ENCODE data around the gene GRIA1. TPM values are rescaled to one million over a fixed set of nuclear protein-coding genes. Genes with fewer than 3 reads are reported as not detected.
A peak's percentile ranks its signal among the peaks of the same experiment; 100 is the strongest.

Gene GRIA1
- total RNA-seq, 1 donor from 2014 or later: 1.6 TPM

DNA sequence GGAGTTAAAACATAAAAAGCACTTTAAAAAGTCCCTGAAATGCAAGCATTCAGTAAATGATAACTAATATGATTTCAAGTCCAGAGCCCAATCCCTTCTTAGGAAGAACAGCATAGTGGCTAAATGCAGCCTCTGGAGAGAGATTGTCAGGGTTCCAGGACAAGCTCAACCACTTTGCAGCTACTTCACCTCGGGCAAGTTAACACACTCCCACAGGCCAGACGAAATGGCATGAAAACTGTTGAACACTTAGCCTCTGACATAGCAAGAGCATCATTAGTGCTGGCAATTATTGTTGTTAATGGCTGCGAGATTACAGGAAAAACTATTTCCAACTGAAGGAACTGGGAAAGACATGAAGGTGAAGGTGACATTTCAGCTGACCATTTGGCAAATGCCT, 205.8 kb downstream of the GRIA1 start:
- H3K9me3 Mint-ChIP-seq: peaks cover 3% of the 10 kb centered on the region
- H3K4me1 Mint-ChIP-seq: peaks cover 5% of the 10 kb centered on the region
- H3K27ac Mint-ChIP-seq (ENCODE audit: unreplicated experiment): no peak overlapping the region
- H3K4me3 Mint-ChIP-seq: no peak overlapping the region
- no peak for DNase-seq (ENCODE audit: low read depth, low spot score)
- H3K36me3 Mint-ChIP-seq (ENCODE audit: low read depth): no peaks in the 10 kb centered on the region
- TF ChIP-seq, protein P1, sequence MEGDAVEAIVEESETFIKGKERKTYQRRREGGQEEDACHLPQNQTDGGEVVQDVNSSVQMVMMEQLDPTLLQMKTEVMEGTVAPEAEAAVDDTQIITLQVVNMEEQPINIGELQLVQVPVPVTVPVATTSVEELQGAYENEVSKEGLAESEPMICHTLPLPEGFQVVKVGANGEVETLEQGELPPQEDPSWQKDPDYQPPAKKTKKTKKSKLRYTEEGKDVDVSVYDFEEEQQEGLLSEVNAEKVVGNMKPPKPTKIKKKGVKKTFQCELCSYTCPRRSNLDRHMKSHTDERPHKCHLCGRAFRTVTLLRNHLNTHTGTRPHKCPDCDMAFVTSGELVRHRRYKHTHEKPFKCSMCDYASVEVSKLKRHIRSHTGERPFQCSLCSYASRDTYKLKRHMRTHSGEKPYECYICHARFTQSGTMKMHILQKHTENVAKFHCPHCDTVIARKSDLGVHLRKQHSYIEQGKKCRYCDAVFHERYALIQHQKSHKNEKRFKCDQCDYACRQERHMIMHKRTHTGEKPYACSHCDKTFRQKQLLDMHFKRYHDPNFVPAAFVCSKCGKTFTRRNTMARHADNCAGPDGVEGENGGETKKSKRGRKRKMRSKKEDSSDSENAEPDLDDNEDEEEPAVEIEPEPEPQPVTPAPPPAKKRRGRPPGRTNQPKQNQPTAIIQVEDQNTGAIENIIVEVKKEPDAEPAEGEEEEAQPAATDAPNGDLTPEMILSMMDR (conservative IDR thresholded peaks at IDR 0.05): no peak
- H3K27me3 Mint-ChIP-seq (ENCODE audit: low read depth): no peaks in the 10 kb centered on the region

DNA sequence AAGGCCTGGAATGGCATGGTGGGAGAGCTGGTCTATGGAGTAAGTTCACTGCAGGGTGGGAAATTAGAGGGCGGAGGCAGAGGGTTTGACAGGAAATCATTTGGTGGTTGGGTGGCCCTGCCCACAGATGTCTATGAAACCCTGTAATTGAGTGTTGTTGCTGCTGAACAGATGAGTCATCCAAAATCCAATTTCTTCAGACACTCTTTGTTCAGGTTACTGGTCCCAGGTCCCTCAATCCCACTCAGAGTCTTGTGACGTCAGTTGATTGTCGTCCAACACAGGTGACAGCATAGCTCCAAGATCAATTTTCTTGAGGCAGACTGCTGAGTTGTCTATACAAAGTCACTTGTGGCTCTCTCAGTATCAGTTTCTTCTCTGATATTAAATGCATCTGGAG, 208.6 kb downstream of the GRIA1 start:
- Mint-ChIP-seq H3K9me3 (peaks cover 3% of the 10 kb centered on the region), H3K27ac (ENCODE audit: unreplicated experiment) (peak overlapping the region; percentile 60), H3K4me3 (no peak overlapping the region), H3K36me3 (ENCODE audit: low read depth) (no peaks in the 10 kb centered on the region), H3K4me1 (peaks cover 5% of the 10 kb centered on the region), H3K27me3 (ENCODE audit: low read depth) (no peaks in the 10 kb centered on the region)
- no peak for DNase-seq (ENCODE audit: low read depth, low spot score)
- TF ChIP-seq, protein P1 (conservative IDR thresholded peaks at IDR 0.05): no peak

GRCh38 chr5:153700940-153701339, 210.5 kb downstream of the GRIA1 start:
- no peak for DNase-seq (ENCODE audit: low read depth, low spot score)

DNA sequence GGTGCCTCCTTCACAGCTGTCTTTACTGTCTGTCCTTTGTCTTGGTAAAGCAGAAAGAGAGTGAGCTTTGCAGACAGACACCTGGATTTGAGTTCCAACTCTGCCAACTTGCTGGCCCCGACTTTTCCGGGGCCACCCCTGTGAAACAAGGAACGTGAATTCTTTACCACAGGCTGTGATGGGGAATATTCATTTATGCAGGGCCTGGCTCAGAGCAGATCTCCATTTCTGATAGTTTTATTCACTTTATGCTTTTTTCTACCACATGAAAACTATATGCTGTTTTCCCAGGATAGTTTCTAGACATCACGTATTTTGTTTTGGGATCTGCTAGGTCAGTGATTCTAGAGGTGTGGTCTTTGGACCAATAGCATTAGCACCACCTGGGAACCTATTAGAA, 211.8 kb downstream of the GRIA1 start:
- H3K4me3 Mint-ChIP-seq: no peak overlapping the region

More at GRCh38 chr5:153700940-153701339, 210.5 kb downstream of the GRIA1 start:
- TF ChIP-seq, protein P1 (conservative IDR thresholded peaks at IDR 0.05): no peak
- no peaks in the 10 kb centered on the region for H3K36me3 Mint-ChIP-seq (ENCODE audit: low read depth)
- no peak overlapping the region for H3K4me3 Mint-ChIP-seq
- H3K27me3 Mint-ChIP-seq (ENCODE audit: low read depth): no peaks in the 10 kb centered on the region
- peaks cover 5% of the 10 kb centered on the region for H3K4me1 Mint-ChIP-seq
- peaks cover 6% of the 10 kb centered on the region for H3K9me3 Mint-ChIP-seq
- no peak overlapping the region for H3K27ac Mint-ChIP-seq (ENCODE audit: unreplicated experiment)

GRCh38 chr5:153704110-153704509, 213.6 kb downstream of the GRIA1 start:
- H3K4me3 Mint-ChIP-seq: no peak overlapping the region
- peaks cover 8% of the 10 kb centered on the region for H3K9me3 Mint-ChIP-seq
- TF ChIP-seq, protein P1 (conservative IDR thresholded peaks at IDR 0.05): no peak
- no peak overlapping the region for H3K27ac Mint-ChIP-seq (ENCODE audit: unreplicated experiment)
- no peak for DNase-seq (ENCODE audit: low read depth, low spot score)
- no peaks in the 10 kb centered on the region for H3K36me3 Mint-ChIP-seq (ENCODE audit: low read depth)
- no peaks in the 10 kb centered on the region for H3K27me3 Mint-ChIP-seq (ENCODE audit: low read depth)
- H3K4me1 Mint-ChIP-seq: peaks cover 5% of the 10 kb centered on the region

More for the DNA sequence above, 211.8 kb downstream of the GRIA1 start:
- no peaks in the 10 kb centered on the region for H3K27me3 Mint-ChIP-seq (ENCODE audit: low read depth)
- H3K4me1 Mint-ChIP-seq: peaks cover 5% of the 10 kb centered on the region
- H3K27ac Mint-ChIP-seq (ENCODE audit: unreplicated experiment): no peak overlapping the region
- DNase-seq (ENCODE audit: low read depth, low spot score): no peak
- no peaks in the 10 kb centered on the region for H3K36me3 Mint-ChIP-seq (ENCODE audit: low read depth)
- TF ChIP-seq, protein P1 (conservative IDR thresholded peaks at IDR 0.05): no peak
- H3K9me3 Mint-ChIP-seq: peaks cover 8% of the 10 kb centered on the region

GRCh38 chr5:153707626-153708025, 217.2 kb downstream of the GRIA1 start:
- Mint-ChIP-seq H3K9me3 (peaks cover 5% of the 10 kb centered on the region), H3K4me3 (no peak overlapping the region), H3K27ac (ENCODE audit: unreplicated experiment) (no peak overlapping the region), H3K4me1 (no peaks in the 10 kb centered on the region), H3K27me3 (ENCODE audit: low read depth) (no peaks in the 10 kb centered on the region), H3K36me3 (ENCODE audit: low read depth) (no peaks in the 10 kb centered on the region)
- no peak for DNase-seq (ENCODE audit: low read depth, low spot score)
- TF ChIP-seq, protein P1 (conservative IDR thresholded peaks at IDR 0.05): no peak
